Stimulated activated CD4-positive, alpha-beta T cell treated with anti-CD3 and anti-CD28 coated beads, TNF-alpha, amount 100 ng/mL, for 24 hours (primary cell): ENCODE results near the gene OTUD7B.
A peak's percentile ranks its signal among the peaks of the same experiment; 100 is the strongest.
"Not testable (repeated sequence)": the region's sequence is repeated elsewhere in the genome, so short reads cannot be mapped to it uniquely, and the experiment has no call there.

Experiments used
- DNase-seq, 3 experiments: peaks; one replicate each; pipeline ENCODE4 v3.0.0-alpha.2; 2020; ENCODE audit warnings: low read depth in 3 of 3

The OTUD7B gene

GRCh38 chr1:149949911-149950310 lies 60.6 kb downstream of the OTUD7B start:
- no peak for DNase-seq

- DNase-seq: no peak
These were observed 65.3 kb downstream of the OTUD7B start for GRCh38 chr1:149945206-149945605.

- DNase-seq: no peak
These were observed 67.6 kb downstream of the OTUD7B start for GRCh38 chr1:149942885-149943284.

- DNase-seq: no peak
These were observed 68.3 kb downstream of the OTUD7B start for GRCh38 chr1:149942207-149942606.

GRCh38 chr1:149940427-149940826 lies 70.1 kb downstream of the OTUD7B start:
- no peak for DNase-seq

- not testable (repeated sequence) for DNase-seq
These were observed 71.9 kb downstream of the OTUD7B start for GRCh38 chr1:149938668-149939003.

- no peak for DNase-seq
These were observed 72.8 kb downstream of the OTUD7B start for GRCh38 chr1:149937759-149938158.

GRCh38 chr1:149936992-149937705 lies 73.4 kb downstream of the OTUD7B start:
- DNase-seq: no peak

GRCh38 chr1:149936170-149936991 lies 74.1 kb downstream of the OTUD7B start, which contains the start of gene MTMR11:
Gene MTMR11, minus strand, starts transcription at chr1:149936879. Its CDS starts 232 bp downstream, at chr1:149936647.
- DNase-seq: no peak

- no peak for DNase-seq
These were observed 76.2 kb downstream of the OTUD7B start for GRCh38 chr1:149934356-149934755.

GRCh38 chr1:149933208-149933607 lies 77.3 kb downstream of the OTUD7B start:
- no peak for DNase-seq

- DNase-seq: no peak
These were observed 78.1 kb downstream of the OTUD7B start for GRCh38 chr1:149932474-149932873.

GRCh38 chr1:149931212-149931790 lies 79.2 kb downstream of the OTUD7B start:
- DNase-seq: no peak

- no peak for DNase-seq
These were observed 80.7 kb downstream of the OTUD7B start for GRCh38 chr1:149929856-149930255.

- DNase-seq: no peak
These were observed 82.2 kb downstream of the OTUD7B start for GRCh38 chr1:149928401-149928724.

- DNase-seq: peak; percentile 90 to 94 (median 91)
These were observed 82.7 kb downstream of the OTUD7B start, which contains the start of gene SF3B4 for GRCh38 chr1:149927563-149928400. Gene SF3B4, minus strand, starts transcription at chr1:149927803. Its CDS starts 44 bp downstream, at chr1:149927759.

GRCh38 chr1:149927056-149927562 lies 83.4 kb downstream of the OTUD7B start:
- DNase-seq: no peak

GRCh38 chr1:149926296-149926695 lies 84.2 kb downstream of the OTUD7B start:
- no peak for DNase-seq

- no peak for DNase-seq
These were observed 84.8 kb downstream of the OTUD7B start for GRCh38 chr1:149925751-149926150.

GRCh38 chr1:149925345-149925744 lies 85.2 kb downstream of the OTUD7B start:
- no peak for DNase-seq

- no peak for DNase-seq
These were observed 86.9 kb downstream of the OTUD7B start for GRCh38 chr1:149923626-149924025.
